ENCODE results near the gene OPA3.

- no peak for TF ChIP-seq CTCF (IDR thresholded peaks at IDR 0.05; ENCODE audit: insufficient read depth, low read length)
- no peak for TF ChIP-seq POLR2AphosphoS5 (IDR thresholded peaks at IDR 0.05; ENCODE audit: low read depth)
- TF ChIP-seq REST (IDR thresholded peaks at IDR 0.05; ENCODE audit: insufficient replicate concordance, low read depth) = no peak
- TF ChIP-seq GABPA (IDR thresholded peaks at IDR 0.05; ENCODE audit: low read depth) = no peak
Measured at GRCh38 chr19:45531349-45531748, 53.3 kb downstream of the OPA3 start.

All from HL-60 (cell line).